IMR-90 (cell line): ENCODE measurements around the gene UNK.
"Not testable (repeated sequence)": the region's sequence is repeated elsewhere in the genome, so short reads cannot be mapped to it uniquely, and the experiment has no call there.

Experiments used
- CEBPB ChIP-seq: IDR thresholded peaks from 2 replicates; pipeline ENCODE4 v1.6.1; 2012; ENCODE audit warnings: low read depth, low read length, improper control_type of control experiment
- FOS ChIP-seq: fragments of 150-350 bp; IDR thresholded peaks from 2 replicates; pipeline ENCODE4 v1.6.1; 2016; ENCODE audit warnings: low read depth, low read length
- MAZ ChIP-seq: IDR thresholded peaks from 2 replicates; pipeline ENCODE4 v1.6.1; 2012; ENCODE audit warnings: low read depth, mild to moderate bottlenecking, low read length, improper control_type of control experiment, moderate library complexity, borderline replicate concordance
- MXI1 ChIP-seq: IDR thresholded peaks from 2 replicates; pipeline ENCODE4 v1.6.1; 2012; ENCODE audit warnings: low read depth, mild to moderate bottlenecking, low read length, moderate library complexity, borderline replicate concordance
- POLR2A ChIP-seq: IDR thresholded peaks from 2 replicates; pipeline ENCODE4 v1.6.1; 2012; ENCODE audit warnings: mild to moderate bottlenecking, low read depth, low read length
- RAD21 ChIP-seq: IDR thresholded peaks from 2 replicates; pipeline ENCODE4 v1.6.1; 2012; ENCODE audit warnings: low read length, improper control_type of control experiment
- RCOR1 ChIP-seq: IDR thresholded peaks from 2 replicates; pipeline ENCODE4 v1.6.1; 2012; ENCODE audit warnings: mild to moderate bottlenecking, low read length, improper control_type of control experiment; ENCODE audit not compliant: insufficient replicate concordance
- TF ChIP-seq, protein P1 (sequence below): conservative IDR thresholded peaks from 2 replicates; pipeline ENCODE4 v1.5.1; 2012; ENCODE audit warnings: mild to moderate bottlenecking, low read depth, low read length, improper control_type of control experiment
- TF ChIP-seq, protein P2 (sequence below): fragments of 150-350 bp; IDR thresholded peaks from 2 replicates; pipeline ENCODE4 v1.6.1; 2017; ENCODE audit warnings: mild to moderate bottlenecking, antibody characterized with exemption, low read length, low read depth
- TF ChIP-seq, protein P3 (sequence below): fragments of 150-350 bp; IDR thresholded peaks from 2 replicates; pipeline ENCODE4 v1.6.1; 2016; ENCODE audit warnings: low read depth, mild to moderate bottlenecking, low read length, moderate library complexity, borderline replicate concordance

DNA sequence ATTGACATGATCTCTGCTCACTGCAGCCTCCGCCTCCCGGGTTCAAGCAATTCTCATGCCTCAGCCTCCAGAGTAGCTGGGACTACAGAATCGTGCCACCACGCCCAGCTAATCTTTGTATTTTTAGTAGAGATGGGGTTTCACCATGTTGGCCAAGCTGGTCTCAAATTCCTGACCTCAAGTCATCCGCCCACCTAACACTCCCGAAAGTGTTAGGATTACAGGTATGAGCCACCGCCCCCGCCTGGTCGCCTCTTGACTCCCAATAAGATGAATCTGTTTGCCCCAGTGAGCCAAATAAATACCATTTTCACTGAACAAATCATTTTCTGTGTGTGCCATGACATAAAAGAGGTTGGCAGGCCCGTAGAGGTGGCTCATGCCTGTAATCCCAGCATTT is 74.8 kb downstream of the UNK start:
- TF ChIP-seq, protein P1, sequence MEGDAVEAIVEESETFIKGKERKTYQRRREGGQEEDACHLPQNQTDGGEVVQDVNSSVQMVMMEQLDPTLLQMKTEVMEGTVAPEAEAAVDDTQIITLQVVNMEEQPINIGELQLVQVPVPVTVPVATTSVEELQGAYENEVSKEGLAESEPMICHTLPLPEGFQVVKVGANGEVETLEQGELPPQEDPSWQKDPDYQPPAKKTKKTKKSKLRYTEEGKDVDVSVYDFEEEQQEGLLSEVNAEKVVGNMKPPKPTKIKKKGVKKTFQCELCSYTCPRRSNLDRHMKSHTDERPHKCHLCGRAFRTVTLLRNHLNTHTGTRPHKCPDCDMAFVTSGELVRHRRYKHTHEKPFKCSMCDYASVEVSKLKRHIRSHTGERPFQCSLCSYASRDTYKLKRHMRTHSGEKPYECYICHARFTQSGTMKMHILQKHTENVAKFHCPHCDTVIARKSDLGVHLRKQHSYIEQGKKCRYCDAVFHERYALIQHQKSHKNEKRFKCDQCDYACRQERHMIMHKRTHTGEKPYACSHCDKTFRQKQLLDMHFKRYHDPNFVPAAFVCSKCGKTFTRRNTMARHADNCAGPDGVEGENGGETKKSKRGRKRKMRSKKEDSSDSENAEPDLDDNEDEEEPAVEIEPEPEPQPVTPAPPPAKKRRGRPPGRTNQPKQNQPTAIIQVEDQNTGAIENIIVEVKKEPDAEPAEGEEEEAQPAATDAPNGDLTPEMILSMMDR: not testable (repeated sequence)
- not testable (repeated sequence) for TF ChIP-seq POLR2A, FOS, RAD21, MXI1, CEBPB, MAZ, RCOR1
- TF ChIP-seq, protein P2, sequence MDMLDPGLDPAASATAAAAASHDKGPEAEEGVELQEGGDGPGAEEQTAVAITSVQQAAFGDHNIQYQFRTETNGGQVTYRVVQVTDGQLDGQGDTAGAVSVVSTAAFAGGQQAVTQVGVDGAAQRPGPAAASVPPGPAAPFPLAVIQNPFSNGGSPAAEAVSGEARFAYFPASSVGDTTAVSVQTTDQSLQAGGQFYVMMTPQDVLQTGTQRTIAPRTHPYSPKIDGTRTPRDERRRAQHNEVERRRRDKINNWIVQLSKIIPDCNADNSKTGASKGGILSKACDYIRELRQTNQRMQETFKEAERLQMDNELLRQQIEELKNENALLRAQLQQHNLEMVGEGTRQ: not testable (repeated sequence)
- TF ChIP-seq, protein P3, sequence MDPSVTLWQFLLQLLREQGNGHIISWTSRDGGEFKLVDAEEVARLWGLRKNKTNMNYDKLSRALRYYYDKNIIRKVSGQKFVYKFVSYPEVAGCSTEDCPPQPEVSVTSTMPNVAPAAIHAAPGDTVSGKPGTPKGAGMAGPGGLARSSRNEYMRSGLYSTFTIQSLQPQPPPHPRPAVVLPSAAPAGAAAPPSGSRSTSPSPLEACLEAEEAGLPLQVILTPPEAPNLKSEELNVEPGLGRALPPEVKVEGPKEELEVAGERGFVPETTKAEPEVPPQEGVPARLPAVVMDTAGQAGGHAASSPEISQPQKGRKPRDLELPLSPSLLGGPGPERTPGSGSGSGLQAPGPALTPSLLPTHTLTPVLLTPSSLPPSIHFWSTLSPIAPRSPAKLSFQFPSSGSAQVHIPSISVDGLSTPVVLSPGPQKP: not testable (repeated sequence)
